Measurements from ENCODE around the gene TNFAIP2. TPM values are rescaled to one million over a fixed set of nuclear protein-coding genes. Genes with fewer than 3 reads are reported as not detected.
"Not testable (repeated sequence)": the region's sequence is repeated elsewhere in the genome, so short reads cannot be mapped to it uniquely, and the experiment has no call there.

The TNFAIP2 gene
- total RNA-seq, 1 experiment from 2014 or later, result 8.1 TPM

DNA sequence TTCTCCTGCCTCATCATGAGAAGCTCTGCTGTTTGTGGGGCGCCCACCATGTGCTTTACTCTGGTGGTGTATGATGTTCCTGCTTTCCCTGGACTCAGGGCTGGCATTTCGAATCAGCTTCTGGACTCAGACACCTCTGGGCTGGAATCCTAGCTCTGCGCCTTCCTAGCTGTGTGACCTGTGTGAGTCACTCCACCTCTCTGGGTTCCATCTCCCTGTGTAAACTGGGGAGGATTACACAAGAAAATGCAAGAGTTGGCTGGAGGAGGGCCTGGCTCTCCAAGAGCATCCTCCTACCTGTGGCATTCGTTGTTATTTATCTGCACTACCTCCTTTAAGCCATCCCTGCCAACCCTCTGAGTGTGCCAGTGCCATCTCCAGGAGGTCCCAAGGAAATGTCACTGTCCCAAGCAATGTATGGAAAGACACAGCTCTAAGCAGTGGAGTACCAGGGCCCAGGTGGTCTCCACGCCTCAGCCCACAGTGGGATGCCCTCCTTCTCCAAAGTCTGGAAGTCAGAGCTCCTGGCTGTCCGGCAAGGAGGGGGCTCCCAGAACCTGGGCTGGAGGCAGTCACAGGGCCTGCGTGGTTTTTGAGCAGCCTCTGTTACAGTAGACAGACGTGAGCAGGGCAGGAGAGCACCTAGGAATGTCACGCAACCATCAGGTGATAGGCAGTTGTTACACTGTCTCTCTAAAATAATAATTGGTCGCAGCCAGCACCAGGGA is 7.3 kb upstream of the TNFAIP2 start:
- Mint-ChIP-seq H3K9me3 (ENCODE audit: unreplicated experiment) (no peaks in the 10 kb centered on the region), H3K27me3 (ENCODE audit: insufficient read depth, unreplicated experiment) (no peaks in the 10 kb centered on the region), H3K4me1 (ENCODE audit: low read depth, unreplicated experiment) (peaks cover 1% of the 10 kb centered on the region), H3K36me3 (ENCODE audit: insufficient read depth, unreplicated experiment) (peaks cover 7% of the 10 kb centered on the region), H3K27ac (ENCODE audit: unreplicated experiment) (no peak overlapping the region), H3K4me3 (ENCODE audit: unreplicated experiment) (no peak overlapping the region)
- Histone ChIP-seq H3K27me3 (replicated peaks; ENCODE audit: control insufficient read depth, insufficient read depth, low read length) (no peaks in the 10 kb centered on the region), H3K36me3 (ENCODE audit: control insufficient read depth, insufficient read depth, low read length) (no peaks in the 10 kb centered on the region), H3K4me1 (peaks cover 25% of the 10 kb centered on the region), H3K9me3 (peaks cover 5% of the 10 kb centered on the region; the same call in 1 of the 2 replicates), H3K4me3 (ENCODE audit: low read depth, low read length) (no peak overlapping the region)
- no TSS peak for BruUV-seq (replicated peaks)
- TF ChIP-seq, protein P1, sequence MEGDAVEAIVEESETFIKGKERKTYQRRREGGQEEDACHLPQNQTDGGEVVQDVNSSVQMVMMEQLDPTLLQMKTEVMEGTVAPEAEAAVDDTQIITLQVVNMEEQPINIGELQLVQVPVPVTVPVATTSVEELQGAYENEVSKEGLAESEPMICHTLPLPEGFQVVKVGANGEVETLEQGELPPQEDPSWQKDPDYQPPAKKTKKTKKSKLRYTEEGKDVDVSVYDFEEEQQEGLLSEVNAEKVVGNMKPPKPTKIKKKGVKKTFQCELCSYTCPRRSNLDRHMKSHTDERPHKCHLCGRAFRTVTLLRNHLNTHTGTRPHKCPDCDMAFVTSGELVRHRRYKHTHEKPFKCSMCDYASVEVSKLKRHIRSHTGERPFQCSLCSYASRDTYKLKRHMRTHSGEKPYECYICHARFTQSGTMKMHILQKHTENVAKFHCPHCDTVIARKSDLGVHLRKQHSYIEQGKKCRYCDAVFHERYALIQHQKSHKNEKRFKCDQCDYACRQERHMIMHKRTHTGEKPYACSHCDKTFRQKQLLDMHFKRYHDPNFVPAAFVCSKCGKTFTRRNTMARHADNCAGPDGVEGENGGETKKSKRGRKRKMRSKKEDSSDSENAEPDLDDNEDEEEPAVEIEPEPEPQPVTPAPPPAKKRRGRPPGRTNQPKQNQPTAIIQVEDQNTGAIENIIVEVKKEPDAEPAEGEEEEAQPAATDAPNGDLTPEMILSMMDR (IDR thresholded peaks at IDR 0.05; ENCODE audit: insufficient read depth in 1 of 2, low read depth in 1 of 2, low read length in 1 of 2, severe bottlenecking in 1 of 2, unreplicated experiment in 1 of 2), result no peak
- intact Hi-C loops (cut with micrococcal nuclease; ENCODE audit: unreplicated experiment), result no loop called here
- ChIA-PET CTCF (interaction anchor here (1.0 kb wide), 1 partner anchor 11 kb away, joined by 8 read pairs; no protein-coding TSS in a partner anchor), POLR2A (no interaction called here)
- DNase-seq, result no peak

DNA sequence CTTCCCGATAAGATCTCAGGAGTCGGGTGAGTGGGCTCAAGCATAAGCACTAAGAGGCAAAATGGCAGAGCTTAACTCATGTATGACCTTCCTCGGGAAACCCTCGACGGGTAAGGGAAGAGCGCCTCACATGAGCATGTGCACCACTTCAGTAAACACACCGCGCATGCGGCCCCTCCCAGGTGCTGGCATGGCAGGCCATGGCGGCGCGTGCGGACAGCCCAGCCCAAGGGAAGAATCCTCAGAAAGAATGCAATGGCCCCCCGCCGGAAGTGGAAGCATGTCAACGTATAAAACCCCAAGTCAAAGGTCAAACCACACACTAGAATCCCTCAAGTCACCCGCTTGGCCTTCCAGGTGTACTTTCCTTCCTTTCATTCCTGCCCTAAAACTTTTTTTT is 6.6 kb upstream of the TNFAIP2 start:
- no peak overlapping the region for H3K27ac Mint-ChIP-seq (ENCODE audit: unreplicated experiment)
- DNase-seq, result peak in 1 of 2 experiments; percentile 40
- no peaks in the 10 kb centered on the region for H3K4me1 Mint-ChIP-seq (ENCODE audit: low read depth, unreplicated experiment)
- TF ChIP-seq, protein P1 (IDR thresholded peaks at IDR 0.05; ENCODE audit: insufficient read depth in 1 of 2, low read depth in 1 of 2, low read length in 1 of 2, severe bottlenecking in 1 of 2, unreplicated experiment in 1 of 2), result no peak
- no TSS peak for BruUV-seq (replicated peaks)
- Histone ChIP-seq H3K27me3 (replicated peaks; ENCODE audit: control insufficient read depth, insufficient read depth, low read length) (no peaks in the 10 kb centered on the region), H3K4me3 (ENCODE audit: low read depth, low read length) (no peak overlapping the region), H3K9me3 (peaks cover 5% of the 10 kb centered on the region; the same call in 1 of the 2 replicates), H3K4me1 (peaks cover 19% of the 10 kb centered on the region), H3K36me3 (ENCODE audit: control insufficient read depth, insufficient read depth, low read length) (no peaks in the 10 kb centered on the region)
- no peak overlapping the region for H3K4me3 Mint-ChIP-seq (ENCODE audit: unreplicated experiment)
- H3K36me3 Mint-ChIP-seq (ENCODE audit: insufficient read depth, unreplicated experiment), result peaks cover 6% of the 10 kb centered on the region
- ChIA-PET POLR2A (no interaction called here), CTCF (interaction anchor here (1.0 kb wide), 1 partner anchor 11 kb away, joined by 8 read pairs; no protein-coding TSS in a partner anchor)
- H3K9me3 Mint-ChIP-seq (ENCODE audit: unreplicated experiment), result no peaks in the 10 kb centered on the region
- no peaks in the 10 kb centered on the region for H3K27me3 Mint-ChIP-seq (ENCODE audit: insufficient read depth, unreplicated experiment)
- intact Hi-C loops (cut with micrococcal nuclease; ENCODE audit: unreplicated experiment), result no loop called here

DNA sequence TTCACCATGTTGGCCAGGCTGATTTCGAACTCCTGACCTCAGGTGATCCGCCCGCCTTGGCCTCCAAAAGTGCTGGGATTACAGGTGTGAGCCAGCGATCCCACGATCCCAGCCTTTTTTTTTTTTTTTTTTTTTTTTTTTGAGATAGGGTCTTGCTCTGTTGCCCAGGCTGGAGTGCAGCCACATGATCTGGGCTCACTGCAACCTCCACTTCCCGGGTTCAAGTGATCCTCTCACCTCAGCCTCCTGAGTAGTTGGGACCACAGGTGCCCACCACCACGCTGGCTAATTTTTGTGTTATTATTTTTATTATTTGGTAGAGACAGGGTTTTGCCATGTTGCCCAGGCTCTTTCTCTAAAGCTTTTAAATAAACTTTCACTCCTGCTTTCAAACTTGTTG is 5.8 kb upstream of the TNFAIP2 start:
- H3K27me3 Mint-ChIP-seq (ENCODE audit: insufficient read depth, unreplicated experiment); H3K27ac Mint-ChIP-seq (ENCODE audit: unreplicated experiment); POLR2A ChIA-PET; BruUV-seq (replicated peaks); H3K36me3 ChIP-seq (ENCODE audit: control insufficient read depth, insufficient read depth, low read length); H3K9me3 ChIP-seq; H3K36me3 Mint-ChIP-seq (ENCODE audit: insufficient read depth, unreplicated experiment); intact Hi-C loops (cut with micrococcal nuclease; ENCODE audit: unreplicated experiment); H3K4me1 Mint-ChIP-seq (ENCODE audit: low read depth, unreplicated experiment); H3K9me3 Mint-ChIP-seq (ENCODE audit: unreplicated experiment); H3K4me3 Mint-ChIP-seq (ENCODE audit: unreplicated experiment); H3K27me3 ChIP-seq (replicated peaks; ENCODE audit: control insufficient read depth, insufficient read depth, low read length); H3K4me3 ChIP-seq (ENCODE audit: low read depth, low read length); DNase-seq: not testable (repeated sequence)
- CTCF ChIA-PET, result interaction anchor here (1.6 kb wide), 1 partner anchor 13 kb away, joined by 6 read pairs; no protein-coding TSS in a partner anchor
- H3K4me1 ChIP-seq, result peaks cover 19% of the 10 kb centered on the region; the same call in 1 of the 2 replicates

Measured in Caco-2 (cell line).